Mucosa of descending colon (tissue), 3 donors: ENCODE results near the gene IFT27. TPM values are rescaled to one million over a fixed set of nuclear protein-coding genes. Genes with fewer than 3 reads are reported as not detected.

Source experiments
- ATAC-seq: fragments of 200-7000 bp; cut with Tn5 transposase; one replicate; pipeline ENCODE4 v1.9.1; 2020; ENCODE audit warnings: mild to moderate bottlenecking, moderate library complexity
- DNase-seq, 3 donors: peaks; one replicate each; pipeline ENCODE4 v3.0.0-alpha.2; 2020
- H3K36me3 ChIP-seq: fragments of 200-600 bp; one replicate; pipeline ENCODE4 v1.8.0; 2021; ENCODE audit warnings: low read depth, mild to moderate bottlenecking
- H3K4me1 ChIP-seq: fragments of 200-600 bp; one replicate; pipeline ENCODE4 v1.8.0; 2021; ENCODE audit warnings: low read depth, mild to moderate bottlenecking
- H3K4me3 ChIP-seq: fragments of 200-600 bp; one replicate; pipeline ENCODE4 v1.8.0; 2021; ENCODE audit warnings: mild to moderate bottlenecking
- H3K9me3 ChIP-seq: fragments of 200-600 bp; one replicate; pipeline ENCODE4 v1.8.0; 2021; ENCODE audit warnings: mild to moderate bottlenecking
- intact Hi-C, 2 donors: fragments of 100-400 bp; cut with DNase I in 1 of 2; cut with micrococcal nuclease in 1 of 2; formaldehyde crosslinking; loops; one replicate each; pipeline versions ENCODE4 v1.11.0 to v1.11.1; 2022; cut with DNase I, micrococcal nuclease
- total RNA-seq, 3 donors: library from RNA; stranded (reverse); fragmentation: NEBNext Ultra II Directional in 2 of 3; extraction: Animal tissue kit (Norgen Biotek cat#: 25700) in 2 of 3; gene quantifications; one replicate each; pipeline versions ENCODE4 v1.2.1 to v1.2.4, GENCODE V29; 2021 to 2023
- TF ChIP-seq, protein P1 (sequence below): fragments of 200-600 bp; IDR thresholded peaks from one replicate; pipeline ENCODE4 v1.8.0; 2022; ENCODE audit warnings: antibody characterized with exemption, mild to moderate bottlenecking
- donor health status: DM: no; HTN: no; CAD: no; lungs with moderate emphysema.
- donor health status: DM: no; HTN: no; CAD: no.
- donor health status: DM: no; HTN: yes; CAD: no.

IFT27 gene
- total RNA-seq, 3 donors from 2014 or later: 29.0 to 37.2 (median 29.7) TPM

DNA sequence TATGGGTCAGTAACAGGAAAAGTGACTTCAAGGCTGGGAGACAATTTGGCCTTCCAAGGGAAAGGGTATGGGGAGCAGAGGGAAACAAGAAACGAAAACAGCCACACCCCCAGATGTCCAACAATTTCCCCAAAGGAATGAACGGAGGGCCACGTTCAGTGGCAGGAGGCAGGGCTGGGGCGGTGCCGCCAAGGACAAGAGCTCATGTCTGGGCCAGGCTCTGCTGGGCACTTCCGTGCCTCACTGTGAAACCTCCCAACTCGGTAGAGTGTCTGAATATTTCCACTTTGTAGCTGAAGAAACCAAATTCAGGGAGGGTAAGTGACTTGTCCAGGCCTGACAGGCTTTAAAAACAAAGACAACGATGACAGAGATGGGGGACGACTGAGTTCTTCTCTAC lies 11.9 kb downstream of the IFT27 start:
- Histone ChIP-seq H3K4me3 (no peak overlapping the region), H3K9me3 (no peaks in the 10 kb centered on the region), H3K36me3 (peaks cover 4% of the 10 kb centered on the region), H3K4me1 (no peaks in the 10 kb centered on the region)
- no peak for ATAC-seq
- no peak for DNase-seq
- intact Hi-C loops: no loop called here
- TF ChIP-seq, protein P1, sequence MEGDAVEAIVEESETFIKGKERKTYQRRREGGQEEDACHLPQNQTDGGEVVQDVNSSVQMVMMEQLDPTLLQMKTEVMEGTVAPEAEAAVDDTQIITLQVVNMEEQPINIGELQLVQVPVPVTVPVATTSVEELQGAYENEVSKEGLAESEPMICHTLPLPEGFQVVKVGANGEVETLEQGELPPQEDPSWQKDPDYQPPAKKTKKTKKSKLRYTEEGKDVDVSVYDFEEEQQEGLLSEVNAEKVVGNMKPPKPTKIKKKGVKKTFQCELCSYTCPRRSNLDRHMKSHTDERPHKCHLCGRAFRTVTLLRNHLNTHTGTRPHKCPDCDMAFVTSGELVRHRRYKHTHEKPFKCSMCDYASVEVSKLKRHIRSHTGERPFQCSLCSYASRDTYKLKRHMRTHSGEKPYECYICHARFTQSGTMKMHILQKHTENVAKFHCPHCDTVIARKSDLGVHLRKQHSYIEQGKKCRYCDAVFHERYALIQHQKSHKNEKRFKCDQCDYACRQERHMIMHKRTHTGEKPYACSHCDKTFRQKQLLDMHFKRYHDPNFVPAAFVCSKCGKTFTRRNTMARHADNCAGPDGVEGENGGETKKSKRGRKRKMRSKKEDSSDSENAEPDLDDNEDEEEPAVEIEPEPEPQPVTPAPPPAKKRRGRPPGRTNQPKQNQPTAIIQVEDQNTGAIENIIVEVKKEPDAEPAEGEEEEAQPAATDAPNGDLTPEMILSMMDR: no peak

DNA sequence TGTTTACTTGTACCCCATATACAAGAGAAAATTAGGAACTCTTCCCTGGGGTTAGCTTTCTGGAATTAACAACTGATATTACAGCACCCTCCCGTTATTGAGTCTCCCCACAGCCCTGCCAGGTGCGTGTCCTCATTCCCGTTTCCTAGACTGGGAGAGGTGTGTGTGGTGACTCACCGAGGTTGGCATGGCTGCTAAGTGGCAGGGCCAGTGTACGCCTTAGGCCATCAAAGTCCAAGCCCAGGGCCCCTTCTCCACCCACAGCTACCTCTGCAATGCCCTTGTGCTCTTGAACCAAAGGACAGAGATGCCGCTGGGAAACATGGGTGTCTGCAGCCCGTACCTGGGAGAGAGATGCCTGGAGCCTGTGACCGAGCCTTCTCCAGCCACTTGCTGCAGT lies 12.3 kb downstream of the IFT27 start:
- no peak overlapping the region for H3K4me3 ChIP-seq
- ATAC-seq (peak; percentile 24), DNase-seq (no peak)
- intact Hi-C loops: no loop called here
- TF ChIP-seq, protein P1: no peak
- no peaks in the 10 kb centered on the region for H3K4me1 ChIP-seq
- peaks cover 4% of the 10 kb centered on the region for H3K36me3 ChIP-seq
- H3K9me3 ChIP-seq: no peaks in the 10 kb centered on the region

DNA sequence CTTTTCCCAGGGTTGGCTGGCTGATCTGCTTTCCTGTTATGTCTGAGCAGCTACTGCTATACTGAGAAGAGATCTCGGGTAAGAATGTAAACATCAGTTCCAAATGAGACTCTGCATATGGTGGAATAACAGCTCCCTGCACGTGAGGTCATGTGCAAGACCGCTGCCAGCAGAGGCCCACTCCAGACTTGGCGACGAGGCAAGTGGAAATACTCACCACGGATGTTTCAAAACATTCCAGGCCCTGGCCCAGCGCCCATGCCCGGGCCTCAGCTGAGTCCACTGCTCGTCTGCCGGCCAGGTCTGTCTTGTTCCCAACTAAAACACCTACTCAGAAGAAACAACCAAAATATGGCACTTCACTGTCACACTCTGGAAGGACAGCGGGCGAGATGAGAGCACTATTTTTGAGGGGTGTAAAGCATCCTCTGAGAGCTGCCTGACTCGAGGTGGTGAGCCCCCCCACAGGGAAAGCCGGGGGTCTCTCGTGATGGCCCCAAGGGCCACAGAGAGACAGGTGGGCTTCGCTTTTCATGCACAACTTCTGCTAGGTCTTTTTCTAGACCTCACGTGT lies 13.1 kb downstream of the IFT27 start:
- intact Hi-C loops: no loop called here
- H3K4me3 ChIP-seq: no peak overlapping the region
- peaks cover 4% of the 10 kb centered on the region for H3K36me3 ChIP-seq
- TF ChIP-seq, protein P1: no peak
- no peaks in the 10 kb centered on the region for H3K9me3 ChIP-seq
- DNase-seq: no peak
- no peak for ATAC-seq
- no peaks in the 10 kb centered on the region for H3K4me1 ChIP-seq

DNA sequence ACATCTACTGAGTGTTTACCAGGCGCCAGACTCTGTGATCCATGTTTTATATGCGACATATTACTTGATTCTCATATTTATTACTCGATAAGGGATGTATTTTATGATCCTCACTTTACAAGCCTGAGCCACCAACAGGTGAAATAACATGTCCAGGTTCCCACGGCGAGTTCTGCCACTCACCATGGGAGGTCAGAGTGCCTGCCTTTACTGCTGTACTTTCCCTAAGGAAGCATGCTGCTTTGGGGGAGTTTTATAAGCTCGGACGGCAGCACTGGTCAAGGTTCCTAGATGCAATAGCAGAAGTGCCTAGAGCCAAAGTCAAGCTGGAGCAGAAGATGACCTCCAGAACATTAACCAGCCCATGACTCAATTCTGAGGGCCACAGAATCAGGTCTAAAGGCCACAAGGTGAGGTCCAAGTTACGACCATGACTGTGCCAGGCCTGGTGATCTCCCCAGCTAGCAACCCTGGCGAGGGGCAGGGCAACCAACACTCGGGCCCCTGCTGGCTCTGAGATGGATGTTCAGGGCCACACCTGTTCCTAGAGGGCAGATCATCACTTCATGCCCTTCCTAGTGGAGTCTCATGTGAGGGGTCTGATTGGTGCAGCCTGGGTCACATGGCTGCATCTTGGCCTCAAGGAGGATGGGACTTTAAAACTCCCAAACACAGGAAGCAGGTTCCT lies 14.2 kb downstream of the IFT27 start:
- ATAC-seq (peak; percentile 26), DNase-seq (no peak)
- TF ChIP-seq, protein P1: no peak
- intact Hi-C loops: no loop called here
- H3K36me3 ChIP-seq: peaks cover 4% of the 10 kb centered on the region
- H3K4me3 ChIP-seq: no peak overlapping the region
- no peaks in the 10 kb centered on the region for H3K4me1 ChIP-seq
- no peaks in the 10 kb centered on the region for H3K9me3 ChIP-seq

DNA sequence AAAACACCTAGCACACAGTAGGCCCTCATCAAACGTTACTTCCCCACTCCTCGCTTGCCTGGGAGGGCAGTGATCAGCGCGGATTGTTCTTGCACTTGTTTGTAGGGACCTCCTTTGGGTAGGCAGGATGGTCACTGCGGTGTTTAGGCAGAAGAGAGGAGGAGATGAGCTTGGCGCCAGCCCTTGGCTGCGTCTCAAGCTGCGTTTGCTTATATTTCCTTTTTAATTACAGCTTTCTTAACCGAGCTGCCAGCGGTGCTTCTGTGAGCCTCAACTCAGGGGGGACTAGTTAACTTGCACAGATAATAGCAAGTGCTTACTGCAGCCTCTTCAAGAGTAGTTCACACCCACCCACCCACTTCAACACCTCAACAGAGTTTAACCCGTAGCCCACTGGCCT lies 15.1 kb downstream of the IFT27 start:
- intact Hi-C loops: no loop called here
- no peak overlapping the region for H3K4me3 ChIP-seq
- no peaks in the 10 kb centered on the region for H3K9me3 ChIP-seq
- no peak for DNase-seq
- ATAC-seq: no peak
- TF ChIP-seq, protein P1: no peak
- H3K4me1 ChIP-seq: no peaks in the 10 kb centered on the region
- peaks cover 2% of the 10 kb centered on the region for H3K36me3 ChIP-seq
